Prostate gland (tissue), 2 donors: ENCODE measurements around the gene SMIM3.

Source experiments
- POLR2AphosphoS5 ChIP-seq: sonication (generic); formaldehyde crosslinking; IDR thresholded peaks from one replicate; pipeline ENCODE4 v1.6.1; 2017; ENCODE audit warnings: antibody characterized with exemption
- TF ChIP-seq, protein P1 (sequence below), 4 experiments: fragments of 200-600 bp in 2 of 4; fragments of 450-650 bp in 2 of 4; sonication (generic) in 2 of 4; IDR thresholded peaks; 1 replicate in 3 of 4; 2 replicates in 1 of 4; pipeline ENCODE4 v1.5.1; 2016 to 2019; ENCODE audit warnings: antibody characterized with exemption in 4 of 4, mild to moderate bottlenecking in 2 of 4, moderate library complexity in 2 of 4

DNA sequence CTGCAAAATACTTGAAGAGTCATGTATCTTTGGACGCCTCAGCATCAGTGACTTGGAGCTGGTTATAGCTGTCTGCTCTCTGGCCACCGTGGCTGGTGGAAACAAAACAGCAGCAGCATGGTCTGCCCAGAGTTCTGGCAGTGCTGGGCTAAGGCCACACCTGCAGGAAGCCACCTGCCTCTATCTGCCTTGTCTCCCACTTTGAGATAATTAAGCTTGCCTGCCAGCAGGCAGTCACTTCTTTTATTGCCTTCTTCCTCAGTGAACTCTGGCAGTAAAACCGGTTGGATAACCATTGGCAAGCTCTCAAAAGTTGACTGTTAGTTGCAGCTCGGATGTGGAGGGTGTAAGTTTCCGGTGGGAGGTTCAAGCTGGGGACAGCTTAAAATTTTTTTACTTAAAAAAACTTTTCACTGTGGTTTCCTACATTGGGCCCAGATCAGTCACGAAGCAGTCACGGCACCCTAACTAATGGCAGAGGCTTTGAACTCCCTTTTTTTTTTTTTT is 4.9 kb downstream of the SMIM3 start:
- TF ChIP-seq, protein P1, sequence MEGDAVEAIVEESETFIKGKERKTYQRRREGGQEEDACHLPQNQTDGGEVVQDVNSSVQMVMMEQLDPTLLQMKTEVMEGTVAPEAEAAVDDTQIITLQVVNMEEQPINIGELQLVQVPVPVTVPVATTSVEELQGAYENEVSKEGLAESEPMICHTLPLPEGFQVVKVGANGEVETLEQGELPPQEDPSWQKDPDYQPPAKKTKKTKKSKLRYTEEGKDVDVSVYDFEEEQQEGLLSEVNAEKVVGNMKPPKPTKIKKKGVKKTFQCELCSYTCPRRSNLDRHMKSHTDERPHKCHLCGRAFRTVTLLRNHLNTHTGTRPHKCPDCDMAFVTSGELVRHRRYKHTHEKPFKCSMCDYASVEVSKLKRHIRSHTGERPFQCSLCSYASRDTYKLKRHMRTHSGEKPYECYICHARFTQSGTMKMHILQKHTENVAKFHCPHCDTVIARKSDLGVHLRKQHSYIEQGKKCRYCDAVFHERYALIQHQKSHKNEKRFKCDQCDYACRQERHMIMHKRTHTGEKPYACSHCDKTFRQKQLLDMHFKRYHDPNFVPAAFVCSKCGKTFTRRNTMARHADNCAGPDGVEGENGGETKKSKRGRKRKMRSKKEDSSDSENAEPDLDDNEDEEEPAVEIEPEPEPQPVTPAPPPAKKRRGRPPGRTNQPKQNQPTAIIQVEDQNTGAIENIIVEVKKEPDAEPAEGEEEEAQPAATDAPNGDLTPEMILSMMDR (IDR thresholded peaks at IDR 0.05) = no peak
- TF ChIP-seq POLR2AphosphoS5 = peak; percentile 97
